ENCODE measurements around the gene TULP4. TPM values are rescaled to one million over a fixed set of nuclear protein-coding genes. Genes with fewer than 3 reads are reported as not detected.
"Not testable (repeated sequence)": the region's sequence is repeated elsewhere in the genome, so short reads cannot be mapped to it uniquely, and the experiment has no call there.

The TULP4 gene
- total and polyA plus RNA-seq, 2 donors (not counting 1 experiment from before 2014, with no cell fraction given) = 12.0 to 90.0 TPM

GRCh38 chr6:158350731-158351130 is 38.5 kb downstream of the TULP4 start:
- H3K4me1 Mint-ChIP-seq; H3K27ac ChIP-seq (ENCODE audit: low read length in 2 of 2); ATAC-seq (ENCODE audit: low read depth); H3K4me3 ChIP-seq (ENCODE audit: control extremely low read depth in 1 of 5, extremely low read depth in 1 of 5, insufficient read depth in 1 of 5, low read depth in 2 of 5, low read length in 4 of 5); H3K9ac ChIP-seq (ENCODE audit: low read length); H3K9me3 Mint-ChIP-seq (ENCODE audit: insufficient read depth); H3K36me3 ChIP-seq (replicated peaks in 1 of 2; ENCODE audit: control extremely low read depth in 1 of 2, control insufficient read depth in 1 of 2, extremely low read depth in 1 of 2, insufficient read depth in 2 of 2, low read length in 1 of 2); H3K4me3 Mint-ChIP-seq; H2AFZ ChIP-seq (ENCODE audit: insufficient read depth, low read depth, low read length, poor library complexity, severe bottlenecking); H3K27ac Mint-ChIP-seq; H3K27me3 Mint-ChIP-seq; H3K4me1 ChIP-seq (ENCODE audit: control insufficient read depth in 2 of 2, insufficient read depth in 2 of 2, low read length in 2 of 2); H3K4me2 ChIP-seq (replicated peaks; ENCODE audit: low read depth, low read length, poor library complexity, severe bottlenecking); intact Hi-C loops (cut with micrococcal nuclease); H3K27me3 ChIP-seq (replicated peaks in 1 of 4; ENCODE audit: control extremely low read depth in 1 of 4, control insufficient read depth in 3 of 4, insufficient read depth in 4 of 4, low read length in 3 of 4); DNase-seq; POLR2A ChIA-PET: not testable (repeated sequence)
- Histone ChIP-seq H4K20me1 (ENCODE audit: control insufficient read depth, insufficient read depth, low read length, poor library complexity, severe bottlenecking) (peaks cover 27% of the 10 kb centered on the region), H3K79me2 (ENCODE audit: control insufficient read depth, insufficient read depth, low read length) (peaks cover 41% of the 10 kb centered on the region), H3K9me3 (ENCODE audit: control extremely low read depth in 1 of 3, control insufficient read depth in 2 of 3, insufficient read depth in 1 of 3, low read length in 2 of 3) (peaks cover 0 to 25% (median 0%) of the 10 kb centered on the region in 3 donors)
- CTCF ChIA-PET = interaction anchor here (0.6 to 1.0 kb wide), 2 partner anchors 11 to 150 kb away, joined by 3 read pairs; no protein-coding TSS in a partner anchor
- 96% methylated on average over 7 of the region's 7 CpGs for WGBS (ENCODE audit: insufficient coverage)

DNA sequence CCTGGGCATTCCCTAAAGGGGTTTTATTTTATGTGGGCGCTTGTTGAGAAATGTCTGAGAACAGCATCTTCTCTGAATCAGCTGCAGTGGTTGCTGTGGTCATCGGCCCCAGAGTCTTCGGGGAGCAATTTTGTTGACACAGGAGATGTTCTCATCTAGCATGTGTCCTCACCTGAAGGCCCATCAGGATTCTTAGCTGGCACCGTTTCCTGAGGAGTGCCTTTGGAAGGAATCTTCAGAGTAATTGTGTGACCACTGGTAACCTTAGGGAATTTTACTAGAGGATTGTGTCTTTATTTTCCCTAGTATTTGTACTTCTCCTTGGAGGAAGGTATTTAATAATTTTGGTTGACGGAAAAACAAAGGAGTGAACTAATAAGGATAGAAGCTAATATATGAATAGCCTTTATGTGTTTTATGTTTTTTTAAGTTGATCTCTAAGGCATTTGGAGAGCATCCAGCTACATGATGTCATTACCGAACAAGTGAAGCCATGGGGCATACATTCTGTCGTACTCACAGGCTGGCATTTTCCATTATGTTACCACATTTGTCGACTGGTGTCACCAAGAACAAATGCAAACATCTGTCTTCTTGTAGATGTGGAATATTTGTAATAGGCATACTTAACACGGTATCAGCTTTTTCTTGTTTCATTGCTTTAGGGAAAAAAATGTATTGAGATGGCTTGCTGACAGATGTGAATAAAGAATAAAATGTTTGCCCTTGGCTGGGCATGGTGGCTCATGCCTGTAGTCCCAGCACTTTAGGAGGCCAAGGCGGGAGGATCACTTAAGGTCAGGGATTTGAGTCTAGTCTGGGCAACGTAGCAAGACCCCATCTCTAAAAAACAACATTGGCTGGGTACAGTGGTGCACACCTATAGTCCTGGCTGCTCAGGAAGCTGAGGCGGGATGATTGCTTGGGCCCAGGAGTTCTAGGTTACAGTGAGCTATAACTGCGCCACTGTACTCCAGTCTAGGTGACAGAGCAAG is 41.9 kb downstream of the TULP4 start:
- ATAC-seq (ENCODE audit: low read depth) (no peak), DNase-seq (no peak)
- Mint-ChIP-seq H3K4me3 (no peak overlapping the region), H3K27ac (no peak overlapping the region), H3K9me3 (ENCODE audit: insufficient read depth) (no peaks in the 10 kb centered on the region), H3K4me1 (peaks cover 25% of the 10 kb centered on the region), H3K27me3 (no peaks in the 10 kb centered on the region)
- ChIA-PET POLR2A (no interaction called here), CTCF (interaction anchor here (0.7 to 1.1 kb wide), 3 partner anchors 11 to 150 kb away, joined by 3 to 4 read pairs (median 3); no protein-coding TSS in a partner anchor)
- Histone ChIP-seq H3K4me2 (replicated peaks; ENCODE audit: low read depth, low read length, poor library complexity, severe bottlenecking) (no peak overlapping the region), H3K9ac (ENCODE audit: low read length) (no peak overlapping the region), H3K9me3 (ENCODE audit: control extremely low read depth in 1 of 3, control insufficient read depth in 2 of 3, insufficient read depth in 1 of 3, low read length in 2 of 3) (peaks cover 0 to 17% (median 0%) of the 10 kb centered on the region in 3 donors), H3K4me3 (ENCODE audit: control extremely low read depth in 1 of 5, extremely low read depth in 1 of 5, insufficient read depth in 1 of 5, low read depth in 2 of 5, low read length in 4 of 5) (no peak overlapping the region), H3K27ac (ENCODE audit: low read length in 2 of 2) (no peak overlapping the region), H3K36me3 (replicated peaks in 1 of 2; ENCODE audit: control extremely low read depth in 1 of 2, control insufficient read depth in 1 of 2, extremely low read depth in 1 of 2, insufficient read depth in 2 of 2, low read length in 1 of 2) (peaks cover 0 to 2% of the 10 kb centered on the region in 2 experiments), H2AFZ (ENCODE audit: insufficient read depth, low read depth, low read length, poor library complexity, severe bottlenecking) (no peak overlapping the region), H3K4me1 (ENCODE audit: control insufficient read depth in 2 of 2, insufficient read depth in 2 of 2, low read length in 2 of 2) (no peaks in the 10 kb centered on the region), H3K79me2 (ENCODE audit: control insufficient read depth, insufficient read depth, low read length) (peaks cover 58% of the 10 kb centered on the region), H3K27me3 (replicated peaks in 1 of 4; ENCODE audit: control extremely low read depth in 1 of 4, control insufficient read depth in 3 of 4, insufficient read depth in 4 of 4, low read length in 3 of 4) (no peaks in the 10 kb centered on the region), H4K20me1 (ENCODE audit: control insufficient read depth, insufficient read depth, low read length, poor library complexity, severe bottlenecking) (peaks cover 40% of the 10 kb centered on the region)
- 95% methylated on average over 12 of the region's 13 CpGs for WGBS (ENCODE audit: insufficient coverage)
- no peak for TF ChIP-seq EZH2 (IDR thresholded peaks at IDR 0.05; ENCODE audit: borderline replicate concordance, insufficient read depth, low read depth, low read length, poor library complexity, severe bottlenecking)
- intact Hi-C loops (cut with micrococcal nuclease) = no loop called here
